Gastroesophageal sphincter (tissue), 3 donors: ENCODE data around the gene EPHA7.

ENCODE experiments used
- CTCF ChIP-seq, 4 experiments: fragments of 200-600 bp in 2 of 4; fragments of 450-650 bp in 2 of 4; sonication (generic) in 1 of 4; IDR thresholded peaks; one replicate each; pipeline ENCODE4 v1.5.1; 2017 to 2019; ENCODE audit warnings: antibody characterized with exemption in 4 of 4, mild to moderate bottlenecking in 2 of 4, moderate library complexity in 2 of 4
- EP300 ChIP-seq: sonication (generic); formaldehyde crosslinking; IDR thresholded peaks from one replicate; pipeline ENCODE4 v1.6.1; 2017; ENCODE audit warnings: antibody characterized with exemption, mild to moderate bottlenecking
- POLR2A ChIP-seq, 2 donors: fragments of 450-650 bp; IDR thresholded peaks; one replicate each; pipeline ENCODE4 v1.6.1; 2017; ENCODE audit warnings: antibody characterized with exemption in 2 of 2, mild to moderate bottlenecking in 2 of 2, moderate library complexity in 1 of 2
- POLR2AphosphoS5 ChIP-seq: sonication (generic); formaldehyde crosslinking; IDR thresholded peaks from one replicate; pipeline ENCODE4 v1.6.1; 2017; ENCODE audit warnings: antibody characterized with exemption

GRCh38 chr6:93453956-93454355 is 34.6 kb upstream of the EPHA7 start:
- no peak for TF ChIP-seq CTCF (IDR thresholded peaks at IDR 0.05)
- no peak for TF ChIP-seq POLR2A (IDR thresholded peaks at IDR 0.05)
- TF ChIP-seq POLR2AphosphoS5 = no peak
- TF ChIP-seq EP300 = no peak
